ENCODE results near the gene MYRIP.

The MYRIP gene

GRCh38 chr3:39855517-39855916 is 46.1 kb downstream of the MYRIP start:
- DNase-seq (ENCODE audit: insufficient read length) (no peak), FAIRE-seq (no peak)
- TF ChIP-seq TAF1 (IDR thresholded peaks at IDR 0.05; ENCODE audit: borderline replicate concordance, low read depth, low read length): no peak
- no peak for TF ChIP-seq POLR2A (IDR thresholded peaks at IDR 0.05; ENCODE audit: low read depth, low read length)
- no peak for TF ChIP-seq POLR2AphosphoS5 (IDR thresholded peaks at IDR 0.05; ENCODE audit: low read depth, low read length)

- DNase-seq (ENCODE audit: insufficient read length) (no peak), FAIRE-seq (no peak)
- TF ChIP-seq POLR2A (IDR thresholded peaks at IDR 0.05; ENCODE audit: low read depth, low read length) (no peak), POLR2AphosphoS5 (IDR thresholded peaks at IDR 0.05; ENCODE audit: low read depth, low read length) (no peak), TAF1 (IDR thresholded peaks at IDR 0.05; ENCODE audit: borderline replicate concordance, low read depth, low read length) (no peak)
Observed at GRCh38 chr3:39869890-39870289, 60.5 kb downstream of the MYRIP start.

GRCh38 chr3:39870706-39871105 is 61.3 kb downstream of the MYRIP start:
- TF ChIP-seq POLR2AphosphoS5 (IDR thresholded peaks at IDR 0.05; ENCODE audit: low read depth, low read length) (no peak), TAF1 (IDR thresholded peaks at IDR 0.05; ENCODE audit: borderline replicate concordance, low read depth, low read length) (no peak), POLR2A (IDR thresholded peaks at IDR 0.05; ENCODE audit: low read depth, low read length) (no peak)
- DNase-seq (ENCODE audit: insufficient read length) (no peak), FAIRE-seq (no peak)

- TF ChIP-seq TAF1 (IDR thresholded peaks at IDR 0.05; ENCODE audit: borderline replicate concordance, low read depth, low read length) (no peak), POLR2AphosphoS5 (IDR thresholded peaks at IDR 0.05; ENCODE audit: low read depth, low read length) (no peak), POLR2A (IDR thresholded peaks at IDR 0.05; ENCODE audit: low read depth, low read length) (no peak)
- no peak for DNase-seq (ENCODE audit: insufficient read length)
- FAIRE-seq: no peak
Observed at GRCh38 chr3:39879581-39879980, 70.2 kb downstream of the MYRIP start.

- TF ChIP-seq TAF1 (IDR thresholded peaks at IDR 0.05; ENCODE audit: borderline replicate concordance, low read depth, low read length) (no peak), POLR2AphosphoS5 (IDR thresholded peaks at IDR 0.05; ENCODE audit: low read depth, low read length) (no peak), POLR2A (IDR thresholded peaks at IDR 0.05; ENCODE audit: low read depth, low read length) (no peak)
- DNase-seq (ENCODE audit: insufficient read length) (no peak), FAIRE-seq (no peak)
Observed at GRCh38 chr3:39882111-39882510, 72.7 kb downstream of the MYRIP start.

GRCh38 chr3:39892068-39892467 is 82.7 kb downstream of the MYRIP start:
- FAIRE-seq: no peak
- DNase-seq (ENCODE audit: insufficient read length): no peak
- TF ChIP-seq POLR2A (IDR thresholded peaks at IDR 0.05; ENCODE audit: low read depth, low read length) (no peak), POLR2AphosphoS5 (IDR thresholded peaks at IDR 0.05; ENCODE audit: low read depth, low read length) (no peak), TAF1 (IDR thresholded peaks at IDR 0.05; ENCODE audit: borderline replicate concordance, low read depth, low read length) (no peak)

GRCh38 chr3:39896184-39896583 is 86.8 kb downstream of the MYRIP start:
- DNase-seq (ENCODE audit: insufficient read length) (no peak), FAIRE-seq (no peak)
- no peak for TF ChIP-seq POLR2AphosphoS5 (IDR thresholded peaks at IDR 0.05; ENCODE audit: low read depth, low read length)
- TF ChIP-seq POLR2A (IDR thresholded peaks at IDR 0.05; ENCODE audit: low read depth, low read length): no peak
- TF ChIP-seq TAF1 (IDR thresholded peaks at IDR 0.05; ENCODE audit: borderline replicate concordance, low read depth, low read length): no peak

- no peak for TF ChIP-seq POLR2AphosphoS5 (IDR thresholded peaks at IDR 0.05; ENCODE audit: low read depth, low read length)
- TF ChIP-seq POLR2A (IDR thresholded peaks at IDR 0.05; ENCODE audit: low read depth, low read length): no peak
- TF ChIP-seq TAF1 (IDR thresholded peaks at IDR 0.05; ENCODE audit: borderline replicate concordance, low read depth, low read length): no peak
- no peak for FAIRE-seq
- no peak for DNase-seq (ENCODE audit: insufficient read length)
Observed at GRCh38 chr3:39900462-39901002, 91.1 kb downstream of the MYRIP start.

- FAIRE-seq (no peak), DNase-seq (ENCODE audit: insufficient read length) (no peak)
- TF ChIP-seq POLR2A (IDR thresholded peaks at IDR 0.05; ENCODE audit: low read depth, low read length) (no peak), POLR2AphosphoS5 (IDR thresholded peaks at IDR 0.05; ENCODE audit: low read depth, low read length) (no peak), TAF1 (IDR thresholded peaks at IDR 0.05; ENCODE audit: borderline replicate concordance, low read depth, low read length) (no peak)
Observed at GRCh38 chr3:39903253-39903652, 93.8 kb downstream of the MYRIP start.

- DNase-seq (ENCODE audit: insufficient read length) (no peak), FAIRE-seq (no peak)
- no peak for TF ChIP-seq TAF1 (IDR thresholded peaks at IDR 0.05; ENCODE audit: borderline replicate concordance, low read depth, low read length)
- no peak for TF ChIP-seq POLR2AphosphoS5 (IDR thresholded peaks at IDR 0.05; ENCODE audit: low read depth, low read length)
- no peak for TF ChIP-seq POLR2A (IDR thresholded peaks at IDR 0.05; ENCODE audit: low read depth, low read length)
Observed at GRCh38 chr3:39905788-39906187, 96.4 kb downstream of the MYRIP start.

GRCh38 chr3:39907981-39908380 is 98.6 kb downstream of the MYRIP start:
- DNase-seq (ENCODE audit: insufficient read length): no peak
- TF ChIP-seq TAF1 (IDR thresholded peaks at IDR 0.05; ENCODE audit: borderline replicate concordance, low read depth, low read length): no peak
- no peak for TF ChIP-seq POLR2AphosphoS5 (IDR thresholded peaks at IDR 0.05; ENCODE audit: low read depth, low read length)
- no peak for TF ChIP-seq POLR2A (IDR thresholded peaks at IDR 0.05; ENCODE audit: low read depth, low read length)
- FAIRE-seq: no peak

GRCh38 chr3:39910135-39910534 is 100.7 kb downstream of the MYRIP start:
- no peak for DNase-seq (ENCODE audit: insufficient read length)
- FAIRE-seq: no peak
- TF ChIP-seq POLR2AphosphoS5 (IDR thresholded peaks at IDR 0.05; ENCODE audit: low read depth, low read length): no peak
- no peak for TF ChIP-seq POLR2A (IDR thresholded peaks at IDR 0.05; ENCODE audit: low read depth, low read length)
- no peak for TF ChIP-seq TAF1 (IDR thresholded peaks at IDR 0.05; ENCODE audit: borderline replicate concordance, low read depth, low read length)

Data from GM12892 (cell line).